Colon (tissue), 2 donors: ENCODE measurements around the gene CLEC2L.

Experiments
- FAIRE-seq: peaks from 2 replicates; lab custom pipeline; 2012; peaks lifted over from hg19 to GRCh38; lab: Jason Lieb, UNC
- donor health status: control.
- donor health status: control.

The CLEC2L gene

GRCh38 chr7:139575338-139575680, 51.8 kb downstream of the CLEC2L start:
- no peak for FAIRE-seq

DNA sequence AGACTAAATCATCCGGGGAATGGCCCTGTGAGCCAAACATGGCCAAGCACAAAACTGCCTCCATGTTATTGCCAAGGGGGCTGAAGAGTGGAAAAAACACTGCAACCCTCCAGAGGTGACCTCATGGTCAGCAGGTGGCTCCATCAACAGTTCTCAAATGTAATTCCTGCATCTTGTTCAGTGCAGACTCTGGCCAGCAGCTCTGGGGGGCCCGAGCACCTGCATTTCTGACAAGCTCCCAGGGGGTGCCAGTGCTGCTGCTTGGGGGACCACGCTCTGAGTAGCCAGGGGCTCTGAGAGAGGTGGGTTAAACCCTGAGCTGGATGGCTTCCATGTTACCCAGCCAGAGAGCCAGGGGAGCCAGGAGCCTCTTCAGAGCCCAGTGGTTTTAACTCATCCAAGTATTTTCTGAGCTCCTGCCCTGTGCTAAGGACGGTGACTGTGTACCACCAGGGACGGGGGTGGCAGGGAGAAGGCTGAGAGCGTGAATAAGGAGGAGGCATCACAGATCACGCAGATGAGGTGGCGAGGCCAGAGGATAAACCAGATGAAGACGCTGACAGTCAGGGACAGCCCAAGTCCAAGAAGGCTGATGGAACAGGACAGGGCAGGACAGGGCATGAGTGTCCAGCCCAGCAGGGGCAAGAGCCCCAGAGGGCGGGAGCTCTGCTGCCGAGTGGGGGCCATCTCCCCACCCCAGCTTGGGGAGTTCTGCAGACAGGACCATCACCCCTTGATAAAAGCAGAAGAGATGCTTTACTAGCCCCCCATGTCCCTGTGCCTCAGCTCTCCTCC, 52.9 kb downstream of the CLEC2L start:
- no peak for FAIRE-seq

GRCh38 chr7:139580435-139580834, 57.0 kb downstream of the CLEC2L start:
- no peak for FAIRE-seq

GRCh38 chr7:139582130-139582650, 58.7 kb downstream of the CLEC2L start:
- no peak for FAIRE-seq

- FAIRE-seq, result no peak
Measured at GRCh38 chr7:139582671-139583155, 59.2 kb downstream of the CLEC2L start.

GRCh38 chr7:139583826-139584553, 60.5 kb downstream of the CLEC2L start:
- no peak for FAIRE-seq

DNA sequence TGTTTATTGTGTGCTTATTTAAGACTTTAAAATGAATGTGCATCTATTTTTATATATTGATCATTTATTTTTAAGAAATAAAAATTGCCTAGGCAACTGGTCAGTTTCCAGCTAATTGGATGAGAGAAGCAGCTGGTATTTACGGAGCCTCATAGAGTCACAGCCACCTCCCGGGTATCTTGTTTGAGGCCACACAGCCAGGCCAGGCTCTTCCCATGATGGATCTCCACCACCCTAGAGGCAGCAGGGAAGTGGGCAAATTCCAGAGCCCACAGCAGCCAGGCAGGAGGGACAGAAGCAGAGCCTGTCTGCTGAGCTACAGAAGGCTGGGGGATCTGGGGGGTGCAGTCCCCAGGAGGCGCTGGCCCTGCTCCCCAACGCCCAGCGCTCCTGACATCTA, 61.6 kb downstream of the CLEC2L start:
- FAIRE-seq, result no peak

DNA sequence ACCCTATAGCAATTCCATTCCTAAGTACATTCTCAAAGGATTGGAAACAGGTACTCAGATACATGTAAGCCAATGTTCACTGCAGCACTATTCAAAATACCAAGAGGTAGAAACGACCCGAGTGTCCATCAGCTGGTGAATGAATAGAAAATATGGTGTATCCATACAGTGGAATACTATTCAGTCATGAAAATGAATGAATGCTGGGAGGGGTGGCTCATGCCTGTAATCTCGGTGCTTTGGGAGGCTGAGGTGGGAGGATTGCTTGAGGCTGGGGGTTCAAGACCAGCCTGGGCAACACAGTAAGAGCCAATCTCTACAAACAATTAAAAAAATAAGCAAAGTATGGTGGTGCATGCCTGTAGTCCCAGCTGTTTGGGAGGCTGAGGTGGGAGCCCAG, 62.8 kb downstream of the CLEC2L start:
- FAIRE-seq, result no peak

DNA sequence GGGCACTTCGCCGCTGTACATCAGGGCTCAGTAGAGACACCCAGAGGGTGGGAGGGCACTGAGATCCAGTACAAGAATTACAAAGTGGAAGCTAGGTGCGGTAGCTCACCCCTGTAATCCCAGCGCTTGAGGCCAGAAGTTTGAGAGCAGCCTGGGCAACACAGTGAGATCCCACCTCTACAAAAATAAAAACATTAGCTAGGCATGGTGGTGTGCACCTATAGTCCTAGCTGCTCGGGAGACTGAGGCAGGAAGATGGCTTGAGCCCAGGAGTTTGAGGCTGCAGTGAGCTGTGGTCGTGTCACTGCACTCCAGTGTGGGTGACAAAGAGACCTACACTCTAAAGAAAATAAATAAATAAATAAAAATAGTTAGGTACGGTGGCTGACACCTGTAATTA, 64.0 kb downstream of the CLEC2L start:
- FAIRE-seq, result no peak

- no peak for FAIRE-seq
Measured at GRCh38 chr7:139588632-139589031, 65.1 kb downstream of the CLEC2L start.

DNA sequence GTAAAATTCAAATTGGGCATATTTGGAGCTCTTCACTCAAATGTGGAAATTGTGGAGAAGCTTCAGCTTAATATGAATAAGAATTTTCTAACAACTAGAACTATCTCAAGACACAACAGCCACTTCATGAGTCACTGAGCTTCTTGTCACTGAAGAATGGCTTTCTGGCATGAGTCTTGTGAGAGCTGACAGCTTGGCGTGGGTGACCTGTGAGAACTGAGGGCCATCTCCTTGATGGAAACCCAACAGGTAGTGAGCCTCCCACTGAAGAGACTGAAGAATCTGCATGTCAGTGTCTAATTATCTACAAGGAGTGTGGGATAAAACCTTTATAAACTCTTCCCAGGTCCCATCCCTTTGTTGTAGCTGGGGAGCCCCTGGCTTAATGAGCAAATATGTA, 66.0 kb downstream of the CLEC2L start:
- FAIRE-seq, result no peak

GRCh38 chr7:139591550-139592195, 68.2 kb downstream of the CLEC2L start:
- no peak for FAIRE-seq

GRCh38 chr7:139592801-139593461, 69.4 kb downstream of the CLEC2L start:
- no peak for FAIRE-seq

GRCh38 chr7:139594090-139594489, 70.6 kb downstream of the CLEC2L start:
- FAIRE-seq, result no peak
